ENCODE results near the gene RPL10. TPM values are rescaled to one million over a fixed set of nuclear protein-coding genes. Genes with fewer than 3 reads are reported as not detected.

The RPL10 gene
- total RNA-seq, 4 donors from 2014 or later: 4,372 to 6,501 (median 5,244) TPM

DNA sequence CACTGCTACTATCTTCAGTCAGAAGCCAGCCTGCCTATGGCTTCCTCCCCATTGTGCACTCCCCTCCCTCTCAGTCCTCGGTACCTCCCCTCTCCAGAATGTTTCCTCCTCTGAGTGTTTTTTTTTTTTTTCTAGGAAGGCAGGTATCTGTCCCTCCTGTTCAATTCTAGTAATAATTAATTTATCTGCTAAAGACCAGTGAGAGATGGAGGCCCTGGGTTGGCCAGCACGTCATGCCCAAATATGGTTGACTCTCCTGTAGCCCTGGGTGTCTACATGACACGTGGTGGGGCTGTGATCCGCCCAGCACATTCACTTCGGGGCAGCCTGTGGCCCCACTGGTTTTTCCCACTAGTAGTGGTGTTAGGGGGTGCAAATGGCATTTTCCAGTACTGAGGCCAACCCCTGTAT lies 25.6 kb upstream of the RPL10 start:
- Histone ChIP-seq H3K9me3 (no peaks in the 10 kb centered on the region), H3K27ac (peak overlapping the region; percentile 71 to 97 (median 84)), H3K4me1 (peaks cover 0 to 43% (median 14%) of the 10 kb centered on the region in 4 donors), H3K27me3 (no peaks in the 10 kb centered on the region), H3K36me3 (peaks cover 0 to 6% (median 0%) of the 10 kb centered on the region in 3 donors), H3K4me3 (peak overlapping the region in 2 of 4 donors; percentile 62 to 83)
- no peak for DNase-seq (ENCODE audit: low spot score in 2 of 2)
- TF ChIP-seq, protein P1, sequence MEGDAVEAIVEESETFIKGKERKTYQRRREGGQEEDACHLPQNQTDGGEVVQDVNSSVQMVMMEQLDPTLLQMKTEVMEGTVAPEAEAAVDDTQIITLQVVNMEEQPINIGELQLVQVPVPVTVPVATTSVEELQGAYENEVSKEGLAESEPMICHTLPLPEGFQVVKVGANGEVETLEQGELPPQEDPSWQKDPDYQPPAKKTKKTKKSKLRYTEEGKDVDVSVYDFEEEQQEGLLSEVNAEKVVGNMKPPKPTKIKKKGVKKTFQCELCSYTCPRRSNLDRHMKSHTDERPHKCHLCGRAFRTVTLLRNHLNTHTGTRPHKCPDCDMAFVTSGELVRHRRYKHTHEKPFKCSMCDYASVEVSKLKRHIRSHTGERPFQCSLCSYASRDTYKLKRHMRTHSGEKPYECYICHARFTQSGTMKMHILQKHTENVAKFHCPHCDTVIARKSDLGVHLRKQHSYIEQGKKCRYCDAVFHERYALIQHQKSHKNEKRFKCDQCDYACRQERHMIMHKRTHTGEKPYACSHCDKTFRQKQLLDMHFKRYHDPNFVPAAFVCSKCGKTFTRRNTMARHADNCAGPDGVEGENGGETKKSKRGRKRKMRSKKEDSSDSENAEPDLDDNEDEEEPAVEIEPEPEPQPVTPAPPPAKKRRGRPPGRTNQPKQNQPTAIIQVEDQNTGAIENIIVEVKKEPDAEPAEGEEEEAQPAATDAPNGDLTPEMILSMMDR (IDR thresholded peaks at IDR 0.05): no peak
- TF ChIP-seq POLR2A (IDR thresholded peaks at IDR 0.05) (no peak), EP300 (IDR thresholded peaks at IDR 0.05) (no peak)
- 23 to 39% methylated on average over 3 to 5 of the region's 5 CpGs for WGBS, 2 donors

DNA sequence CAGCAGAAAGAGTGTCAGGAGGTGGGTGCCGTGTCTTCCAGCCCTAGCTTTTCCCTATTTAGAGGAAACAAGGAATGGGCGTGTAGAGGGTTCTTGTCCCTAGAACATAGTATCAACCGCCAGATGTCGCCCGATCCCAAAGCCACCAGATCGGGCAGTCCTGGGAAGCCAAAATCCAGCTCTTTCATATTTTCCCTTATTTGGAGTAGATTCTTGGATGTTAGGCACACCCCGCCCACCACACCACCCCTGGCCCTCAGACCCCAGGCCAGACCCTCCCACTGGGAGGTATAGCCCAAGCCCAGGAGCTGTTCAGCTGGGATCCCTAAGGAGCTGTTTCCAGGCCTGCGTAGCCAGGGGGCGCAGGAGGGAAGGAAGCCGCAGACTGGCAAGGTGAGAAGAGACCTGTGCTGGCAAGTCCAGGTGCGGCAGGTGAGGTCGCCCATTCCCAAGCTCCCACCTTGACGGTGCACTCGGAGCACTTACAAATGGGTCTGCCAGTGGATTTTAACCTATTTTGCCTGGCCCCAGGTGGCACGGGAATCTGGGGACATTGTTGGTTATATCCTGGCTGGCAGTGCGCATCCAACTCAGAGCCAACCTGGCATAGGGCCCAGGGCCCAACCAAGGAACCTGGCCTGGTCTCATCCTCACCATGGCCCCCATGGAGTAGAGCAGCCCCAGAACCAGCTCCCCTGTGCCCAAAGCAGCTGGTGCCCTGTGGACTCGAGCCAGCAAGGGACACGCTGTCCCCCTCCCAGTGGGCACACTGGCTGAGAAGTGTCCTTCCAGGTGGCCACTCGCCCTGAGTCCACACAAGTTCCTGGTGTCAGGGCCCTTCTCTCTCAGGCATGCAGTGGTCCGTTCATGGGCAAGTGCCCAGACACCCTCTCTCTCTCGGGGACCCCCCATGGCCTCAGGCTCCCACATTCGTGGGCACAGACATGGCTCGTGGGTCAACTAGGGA lies 24.6 kb upstream of the RPL10 start:
- peaks cover 0 to 37% (median 6%) of the 10 kb centered on the region in 4 donors for H3K4me1 ChIP-seq
- no peaks in the 10 kb centered on the region for H3K36me3 ChIP-seq
- peak overlapping the region; percentile 17 to 83 (median 26) for H3K4me3 ChIP-seq
- H3K27me3 ChIP-seq: no peaks in the 10 kb centered on the region
- DNase-seq (ENCODE audit: low spot score in 2 of 2): peak; percentile 53 to 75
- 19 to 49% methylated on average over 3 to 23 of the region's 23 CpGs for WGBS, 2 donors
- peak; percentile 18 to 45 for TF ChIP-seq EP300 (IDR thresholded peaks at IDR 0.05)
- no peak for TF ChIP-seq POLR2A (IDR thresholded peaks at IDR 0.05)
- TF ChIP-seq, protein P1 (IDR thresholded peaks at IDR 0.05): peak; percentile 37 to 80 (median 56)
- no peaks in the 10 kb centered on the region for H3K9me3 ChIP-seq
- H3K27ac ChIP-seq: peak overlapping the region; percentile 32 to 97 (median 78)

DNA sequence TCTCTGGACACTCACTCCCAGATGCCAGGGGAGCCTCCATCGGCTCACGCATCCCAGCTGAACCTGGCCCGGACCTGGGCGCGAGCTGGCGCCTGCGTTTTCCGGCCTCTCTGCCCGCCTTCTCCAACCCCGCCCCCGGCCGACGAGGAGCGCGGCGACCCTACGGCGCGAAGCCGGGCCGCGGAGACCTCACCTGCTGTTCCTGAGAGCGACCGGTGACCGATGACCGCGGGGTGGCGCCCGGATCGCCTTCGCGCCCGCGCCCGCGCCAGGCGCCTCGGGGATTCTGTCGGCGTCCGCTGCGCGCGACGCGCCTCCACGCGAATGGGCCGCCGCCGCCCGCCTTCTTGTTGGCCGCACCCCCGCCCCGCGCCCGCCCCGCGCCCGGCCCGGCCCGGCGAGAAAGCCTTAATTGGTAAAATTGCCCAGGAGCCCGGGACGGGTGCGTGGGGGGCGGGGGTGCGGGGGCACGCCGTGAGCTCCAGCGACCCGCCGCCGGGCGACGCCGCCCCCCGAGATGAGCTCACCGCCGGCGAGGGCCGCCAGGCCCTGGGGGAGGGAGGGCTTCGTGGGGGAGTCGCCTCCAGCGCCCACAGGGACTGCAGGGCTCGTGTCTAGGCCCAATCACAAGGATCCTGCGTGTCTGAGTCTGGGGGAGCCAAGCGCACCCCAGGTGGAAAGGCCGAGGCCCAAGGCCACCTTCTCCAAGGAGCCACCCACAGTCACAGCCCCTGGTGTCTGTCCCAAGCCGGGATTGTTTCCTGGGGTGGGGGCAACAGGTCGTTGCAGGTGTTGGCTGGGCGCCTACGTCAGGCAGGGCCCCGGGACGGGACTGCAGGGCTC lies 23.6 kb upstream of the RPL10 start, which contains the start of gene FLNA:
TSS of gene FLNA (minus strand) at position 322 of the 843 bp plus-strand sequence. CDS start 3,389 bp downstream, outside the sequence.
- TF ChIP-seq, protein P1 (IDR thresholded peaks at IDR 0.05): peak in 2 of 5 experiments; percentile 8 to 34
- peak in 1 of 2 donors; percentile 9 for TF ChIP-seq EP300 (IDR thresholded peaks at IDR 0.05)
- TF ChIP-seq POLR2A (IDR thresholded peaks at IDR 0.05): peak in 1 of 2 donors; percentile 31

DNA sequence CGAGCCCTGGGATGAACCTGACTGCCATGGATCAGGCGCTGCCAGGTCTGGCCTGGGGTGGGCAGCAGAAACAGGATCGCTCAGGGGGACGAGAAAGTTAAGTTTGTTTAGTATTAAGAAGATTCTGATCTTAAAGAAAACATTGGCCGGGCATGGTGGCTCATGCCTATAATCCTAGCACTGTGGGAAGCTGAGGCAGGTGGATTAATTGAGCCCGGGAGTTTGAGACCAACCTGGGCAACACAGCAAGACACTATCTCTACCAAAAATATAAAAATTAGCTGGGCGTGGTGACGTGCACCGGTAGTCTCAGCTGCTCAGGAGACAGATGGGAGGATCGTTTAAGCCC lies 23.0 kb upstream of the RPL10 start:
- no peaks in the 10 kb centered on the region for H3K27me3 ChIP-seq
- H3K36me3 ChIP-seq: no peaks in the 10 kb centered on the region
- no peaks in the 10 kb centered on the region for H3K9me3 ChIP-seq
- peak overlapping the region; percentile 32 to 97 (median 78) for H3K27ac ChIP-seq
- peak overlapping the region in 2 of 4 donors; percentile 17 to 83 for H3K4me3 ChIP-seq
- peaks cover 0 to 37% (median 6%) of the 10 kb centered on the region in 4 donors for H3K4me1 ChIP-seq
- WGBS, 2 donors: 75 to 80% methylated on average over 10 of the region's 10 CpGs
- TF ChIP-seq, protein P1 (IDR thresholded peaks at IDR 0.05): no peak
- TF ChIP-seq EP300 (IDR thresholded peaks at IDR 0.05) (no peak), POLR2A (IDR thresholded peaks at IDR 0.05) (no peak)
- no peak for DNase-seq (ENCODE audit: low spot score in 2 of 2)

More for the DNA sequence above, 23.6 kb upstream of the RPL10 start, which contains the start of gene FLNA:
- WGBS, 2 donors: 53 to 61% methylated on average over 5 to 57 of the region's 95 CpGs
- H3K36me3 ChIP-seq: no peaks in the 10 kb centered on the region
- DNase-seq (ENCODE audit: low spot score in 2 of 2): no peak
- H3K4me3 ChIP-seq: peak within 1 kb of the TSS; percentile 17 to 83 (median 26)
- H3K9me3 ChIP-seq: no peaks in the 10 kb centered on the region
- peaks cover 0 to 34% (median 6%) of the 10 kb centered on the region in 4 donors for H3K4me1 ChIP-seq
- no peaks in the 10 kb centered on the region for H3K27me3 ChIP-seq
- H3K27ac ChIP-seq: peak within 1 kb of the TSS; percentile 32 to 97 (median 78)

All from tibial nerve (tissue), 4 donors.